ENCODE results near the gene TBC1D3I. TPM values are rescaled to one million over a fixed set of nuclear protein-coding genes. Genes with fewer than 3 reads are reported as not detected.
"Not testable (repeated sequence)": the region's sequence is repeated elsewhere in the genome, so short reads cannot be mapped to it uniquely, and the experiment has no call there.

Gene TBC1D3I
- total and polyA plus RNA-seq, 2 donors (not counting 1 experiment from before 2014, with no cell fraction given): 0.19 to 1.9 TPM

- CTCF ChIA-PET; ATAC-seq (ENCODE audit: low read depth); H3K4me1 Mint-ChIP-seq; H3K4me3 ChIP-seq (ENCODE audit: control extremely low read depth in 1 of 5, extremely low read depth in 1 of 5, insufficient read depth in 1 of 5, low read depth in 2 of 5, low read length in 4 of 5); H3K27me3 ChIP-seq (replicated peaks in 1 of 4; ENCODE audit: control extremely low read depth in 1 of 4, control insufficient read depth in 3 of 4, insufficient read depth in 4 of 4, low read length in 3 of 4); intact Hi-C loops (cut with micrococcal nuclease); H3K79me2 ChIP-seq (ENCODE audit: control insufficient read depth, insufficient read depth, low read length); H3K4me3 Mint-ChIP-seq; H3K9ac ChIP-seq (ENCODE audit: low read length); H4K20me1 ChIP-seq (ENCODE audit: control insufficient read depth, insufficient read depth, low read length, poor library complexity, severe bottlenecking); H2AFZ ChIP-seq (ENCODE audit: insufficient read depth, low read depth, low read length, poor library complexity, severe bottlenecking); H3K36me3 ChIP-seq (replicated peaks in 1 of 2; ENCODE audit: control extremely low read depth in 1 of 2, control insufficient read depth in 1 of 2, extremely low read depth in 1 of 2, insufficient read depth in 2 of 2, low read length in 1 of 2); H3K27me3 Mint-ChIP-seq; POLR2A ChIA-PET; H3K4me2 ChIP-seq (replicated peaks; ENCODE audit: low read depth, low read length, poor library complexity, severe bottlenecking); H3K4me1 ChIP-seq (ENCODE audit: control insufficient read depth in 2 of 2, insufficient read depth in 2 of 2, low read length in 2 of 2); H3K27ac ChIP-seq (ENCODE audit: low read length in 2 of 2); DNase-seq; H3K27ac Mint-ChIP-seq; H3K9me3 Mint-ChIP-seq (ENCODE audit: insufficient read depth): not testable (repeated sequence)
- no CpG with 5 or more reads among the region's 4 CpGs for WGBS (ENCODE audit: insufficient coverage)
- peaks cover 0 to 10% (median 3%) of the 10 kb centered on the region in 3 donors for H3K9me3 ChIP-seq (ENCODE audit: control extremely low read depth in 1 of 3, control insufficient read depth in 2 of 3, insufficient read depth in 1 of 3, low read length in 2 of 3)
Measured at GRCh38 chr17:36221581-36222100, 42.7 kb downstream of the TBC1D3I start.

- Histone ChIP-seq H3K9me3 (ENCODE audit: control extremely low read depth in 1 of 3, control insufficient read depth in 2 of 3, insufficient read depth in 1 of 3, low read length in 2 of 3) (peaks cover 0 to 10% (median 3%) of the 10 kb centered on the region in 3 donors), H3K27me3 (replicated peaks in 1 of 4; ENCODE audit: control extremely low read depth in 1 of 4, control insufficient read depth in 3 of 4, insufficient read depth in 4 of 4, low read length in 3 of 4) (peaks cover 0 to 14% (median 0%) of the 10 kb centered on the region in 4 experiments)
- H3K9me3 Mint-ChIP-seq (ENCODE audit: insufficient read depth); H3K4me1 ChIP-seq (ENCODE audit: control insufficient read depth in 2 of 2, insufficient read depth in 2 of 2, low read length in 2 of 2); H3K27ac Mint-ChIP-seq; H3K4me1 Mint-ChIP-seq; DNase-seq; H3K27ac ChIP-seq (ENCODE audit: low read length in 2 of 2); H3K4me2 ChIP-seq (replicated peaks; ENCODE audit: low read depth, low read length, poor library complexity, severe bottlenecking); H3K27me3 Mint-ChIP-seq; H4K20me1 ChIP-seq (ENCODE audit: control insufficient read depth, insufficient read depth, low read length, poor library complexity, severe bottlenecking); H3K9ac ChIP-seq (ENCODE audit: low read length); intact Hi-C loops (cut with micrococcal nuclease); CTCF ChIA-PET; H3K4me3 ChIP-seq (ENCODE audit: control extremely low read depth in 1 of 5, extremely low read depth in 1 of 5, insufficient read depth in 1 of 5, low read depth in 2 of 5, low read length in 4 of 5); H3K79me2 ChIP-seq (ENCODE audit: control insufficient read depth, insufficient read depth, low read length); POLR2A ChIA-PET; H2AFZ ChIP-seq (ENCODE audit: insufficient read depth, low read depth, low read length, poor library complexity, severe bottlenecking); H3K4me3 Mint-ChIP-seq; H3K36me3 ChIP-seq (replicated peaks in 1 of 2; ENCODE audit: control extremely low read depth in 1 of 2, control insufficient read depth in 1 of 2, extremely low read depth in 1 of 2, insufficient read depth in 2 of 2, low read length in 1 of 2); ATAC-seq (ENCODE audit: low read depth): not testable (repeated sequence)
- WGBS (ENCODE audit: insufficient coverage): no CpG with 5 or more reads among the region's 3 CpGs
Measured at GRCh38 chr17:36220737-36221580, 43.4 kb downstream of the TBC1D3I start.

DNA sequence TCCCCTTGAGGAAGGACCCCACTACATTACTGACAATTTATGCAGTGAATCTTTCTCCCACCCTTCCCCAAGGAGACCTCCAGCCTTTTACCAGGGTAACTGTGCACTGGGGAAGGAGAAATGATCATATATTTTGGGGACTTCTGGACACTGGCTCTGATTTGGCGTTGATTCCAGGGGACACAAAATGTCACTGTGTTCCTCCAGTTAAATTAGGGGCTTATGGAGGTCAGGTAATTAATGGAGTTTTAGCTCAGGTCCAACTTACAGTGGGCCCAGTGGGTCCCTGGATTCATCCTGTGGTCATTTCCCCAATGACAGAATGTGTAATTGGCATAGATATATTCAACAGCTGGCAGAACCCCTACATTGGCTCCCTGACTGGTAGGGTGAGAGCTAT lies 44.8 kb downstream of the TBC1D3I start:
- intact Hi-C loops (cut with micrococcal nuclease); H3K4me3 Mint-ChIP-seq; H3K4me3 ChIP-seq (ENCODE audit: control extremely low read depth in 1 of 5, extremely low read depth in 1 of 5, insufficient read depth in 1 of 5, low read depth in 2 of 5, low read length in 4 of 5); H3K9ac ChIP-seq (ENCODE audit: low read length); H3K4me1 ChIP-seq (ENCODE audit: control insufficient read depth in 2 of 2, insufficient read depth in 2 of 2, low read length in 2 of 2); H3K27ac ChIP-seq (ENCODE audit: low read length in 2 of 2); H4K20me1 ChIP-seq (ENCODE audit: control insufficient read depth, insufficient read depth, low read length, poor library complexity, severe bottlenecking); DNase-seq; H3K9me3 Mint-ChIP-seq (ENCODE audit: insufficient read depth); H3K36me3 ChIP-seq (replicated peaks in 1 of 2; ENCODE audit: control extremely low read depth in 1 of 2, control insufficient read depth in 1 of 2, extremely low read depth in 1 of 2, insufficient read depth in 2 of 2, low read length in 1 of 2); H2AFZ ChIP-seq (ENCODE audit: insufficient read depth, low read depth, low read length, poor library complexity, severe bottlenecking); H3K4me1 Mint-ChIP-seq; ATAC-seq (ENCODE audit: low read depth); CTCF ChIA-PET; H3K4me2 ChIP-seq (replicated peaks; ENCODE audit: low read depth, low read length, poor library complexity, severe bottlenecking); H3K27me3 Mint-ChIP-seq; H3K27ac Mint-ChIP-seq; H3K79me2 ChIP-seq (ENCODE audit: control insufficient read depth, insufficient read depth, low read length): not testable (repeated sequence)
- Histone ChIP-seq H3K9me3 (ENCODE audit: control extremely low read depth in 1 of 3, control insufficient read depth in 2 of 3, insufficient read depth in 1 of 3, low read length in 2 of 3) (peaks cover 0 to 10% (median 3%) of the 10 kb centered on the region in 3 donors), H3K27me3 (replicated peaks in 1 of 4; ENCODE audit: control extremely low read depth in 1 of 4, control insufficient read depth in 3 of 4, insufficient read depth in 4 of 4, low read length in 3 of 4) (peaks cover 0 to 25% (median 0%) of the 10 kb centered on the region in 4 experiments)
- POLR2A ChIA-PET: interaction anchor here (0.6 kb wide), 1 partner anchor 10 kb away, joined by 3 read pairs; no protein-coding TSS in a partner anchor
- no CpG with 5 or more reads among the region's 1 CpG for WGBS (ENCODE audit: insufficient coverage)
